K562 (cell line): Measurements from ENCODE around the gene MPND. TPM values are rescaled to one million over a fixed set of nuclear protein-coding genes. Genes with fewer than 3 reads are reported as not detected.

ENCODE experiments used
- BCL6 ChIP-seq: fragments of 250-450 bp; sonication (Bioruptor Pico); IDR thresholded peaks from 2 replicates; pipeline ENCODE4 v1.4.0; 2020
- CSDE1 ChIP-seq, 2 experiments: fragments of 450-650 bp; IDR thresholded peaks; 2 replicates each; pipeline ENCODE4 v1.6.1; 2016; ENCODE audit warnings: mild to moderate bottlenecking in 1 of 2
- E2F1 ChIP-seq: sonication (generic); formaldehyde crosslinking; IDR thresholded peaks from 2 replicates; pipeline ENCODE4 v1.8.1; 2023; ENCODE audit warnings: mild to moderate bottlenecking, missing genetic modification reagents, moderate library complexity
- FOSL1 ChIP-seq: fragments of 200-800 bp; sonication (Bioruptor generic); conservative IDR thresholded peaks from 2 replicates; pipeline ENCODE4 v1.6.1; 2016; ENCODE audit warnings: missing genetic modification characterization, missing compliant biosample characterization
- FOXA3 ChIP-seq, 2 experiments: fragments of 450-650 bp in 1 of 2; sonication (generic) in 1 of 2; formaldehyde crosslinking; IDR thresholded peaks in 1 of 2; conservative IDR thresholded peaks in 1 of 2; 2 replicates each; pipeline versions ENCODE4 v1.4.0 to v1.8.0; 2020 to 2022; ENCODE audit warnings: mild to moderate bottlenecking in 2 of 2, missing genetic modification reagents in 1 of 2
- KDM5B ChIP-seq: fragments of 200-600 bp; sonication (generic); IDR thresholded peaks from 2 replicates; pipeline ENCODE4 v1.6.1; 2012; ENCODE audit warnings: low read depth, mild to moderate bottlenecking, moderate library complexity, low read length, control low read depth, inconsistent platforms; ENCODE audit not compliant: insufficient replicate concordance
- LEF1 ChIP-seq: fragments of 450-650 bp; IDR thresholded peaks from 2 replicates; pipeline ENCODE4 v1.6.1; 2016; ENCODE audit warnings: mild to moderate bottlenecking
- MIER1 ChIP-seq: fragments of 450-650 bp; IDR thresholded peaks from 2 replicates; pipeline ENCODE4 v1.6.1; 2016; ENCODE audit warnings: antibody characterized with exemption, mild to moderate bottlenecking, low read depth
- MNT ChIP-seq, 2 experiments: fragments of 450-650 bp; conservative IDR thresholded peaks; 2 replicates each; pipeline ENCODE4 v1.6.1; 2017; ENCODE audit warnings: mild to moderate bottlenecking in 2 of 2, moderate library complexity in 2 of 2
- MYBL2 ChIP-seq, 2 experiments: fragments of 450-650 bp in 1 of 2; sonication (generic) in 1 of 2; formaldehyde crosslinking in 1 of 2; IDR thresholded peaks; 2 replicates each; pipeline versions ENCODE4 v1.6.1 to v1.8.1; 2017 to 2022; ENCODE audit warnings: borderline replicate concordance in 1 of 2, inconsistent platforms in 1 of 2, low read depth in 1 of 2, mild to moderate bottlenecking in 1 of 2, missing genetic modification reagents in 1 of 2, moderate library complexity in 1 of 2
- POLR2A ChIP-seq: fragments of 450-650 bp; conservative IDR thresholded peaks from 2 replicates; pipeline ENCODE4 v1.6.1; 2016
- SMARCA4 ChIP-seq: fragments of 450-650 bp; IDR thresholded peaks from 2 replicates; pipeline ENCODE4 v1.6.1; 2016
- VEZF1 ChIP-seq: fragments of 200-800 bp; sonication (Bioruptor generic); IDR thresholded peaks from 2 replicates; pipeline ENCODE4 v1.6.1; 2017; ENCODE audit warnings: missing genetic modification characterization, missing compliant biosample characterization
- ZBTB33 ChIP-seq: sonication (generic); formaldehyde crosslinking; IDR thresholded peaks from 2 replicates; pipeline ENCODE4 v1.8.1; 2023; ENCODE audit warnings: mild to moderate bottlenecking, missing genetic modification reagents
- ZFX ChIP-seq: sonication (generic); formaldehyde crosslinking; IDR thresholded peaks from 2 replicates; pipeline ENCODE4 v1.8.0; 2022; ENCODE audit warnings: mild to moderate bottlenecking, missing genetic modification reagents, moderate library complexity
- ZNF584 ChIP-seq: fragments of 200-800 bp; sonication (Bioruptor generic); IDR thresholded peaks from 2 replicates; pipeline ENCODE4 v1.6.1; 2016; ENCODE audit warnings: low read depth, mild to moderate bottlenecking, missing genetic modification characterization, missing compliant biosample characterization
- ZNF639 ChIP-seq, 2 experiments: fragments of 200-800 bp in 1 of 2; sonication (Bioruptor generic) in 1 of 2; sonication (generic) in 1 of 2; formaldehyde crosslinking in 1 of 2; IDR thresholded peaks in 1 of 2; conservative IDR thresholded peaks in 1 of 2; 2 replicates each; pipeline versions ENCODE4 v1.5.0 to v1.6.1; 2016 to 2020; ENCODE audit warnings: missing compliant biosample characterization in 1 of 2, missing genetic modification characterization in 1 of 2, missing genetic modification reagents in 1 of 2
- ZNF695 ChIP-seq: fragments of 450-650 bp; formaldehyde crosslinking; IDR thresholded peaks from 2 replicates; pipeline ENCODE4 v1.4.0; 2020; ENCODE audit warnings: mild to moderate bottlenecking, moderate library complexity
- polyA plus RNA-seq, 8 experiments: library from polyadenylated mRNA; depleted of rRNA in 4 of 8; stranded (reverse) in 5 of 8; unstranded in 3 of 8; fragments of >200 nt; fragmentation: Nextera tagmentation in 2 of 8; fragmentation: Illumina TruSeq in 1 of 8; extraction: Ambion mirVana in 2 of 8; extraction: Trizol in 1 of 8; gene quantifications; 2 replicates each; pipeline versions ENCODE4 v1.2.1 to v1.2.3, GENCODE V29; 2011 to 2014; ENCODE audit warnings: inconsistent platforms in 1 of 8, missing spikeins in 1 of 8
- total RNA-seq, 7 experiments: library from RNA; depleted of rRNA in 6 of 7; stranded (reverse); fragments of >200 nt in 6 of 7; fragmentation: Illumina TruSeq in 2 of 7; extraction: Trizol in 2 of 7; gene quantifications; 2 replicates each; pipeline versions ENCODE4 v1.2.1 to v1.2.3, GENCODE V29; 2011 to 2021; ENCODE audit warnings: low replicate concordance in 1 of 7

MPND gene
- total and polyA plus RNA-seq, 9 of the 15 experiments (the other 6 are each of a cell fraction or from before 2014, with no cell fraction given) = 0.25 to 14.0 (median 3.9) TPM

- peak; percentile 75; the same call in 1 of the 2 replicates for TF ChIP-seq ZBTB33 (CRISPR knock-in tag)
- no peak for TF ChIP-seq CSDE1 (IDR thresholded peaks at IDR 0.05)
- TF ChIP-seq MIER1 = no peak
- TF ChIP-seq LEF1 = 0 out of 2 replicates have a peak, but pooled peaks have one; percentile 58
- TF ChIP-seq KDM5B = peak; percentile 82
- TF ChIP-seq MYBL2 (IDR thresholded peaks at IDR 0.05; ENCODE audit: low read depth) = no peak
- TF ChIP-seq MYBL2 (CRISPR knock-in tag; IDR thresholded peaks at IDR 0.05; ENCODE audit: borderline replicate concordance) = no peak
- no peak for TF ChIP-seq BCL6 (CRISPR knock-in tag)
- peak in 1 of 2 experiments; percentile 66; a peak in 1 of 4 replicates for TF ChIP-seq FOXA3 (CRISPR knock-in tag; conservative IDR thresholded peaks at IDR 0.05 in 1 of 2, IDR thresholded peaks at IDR 0.05 in 1 of 2)
- peak; percentile 88 for TF ChIP-seq FOSL1 (tag)
- no peak for TF ChIP-seq ZNF695 (CRISPR knock-in tag)
- TF ChIP-seq MNT (conservative IDR thresholded peaks at IDR 0.05) = peak in 1 of 2 experiments; percentile 66; a peak in 3 of 4 replicates
- peak; percentile 70 for TF ChIP-seq ZFX (CRISPR knock-in tag)
- peak; percentile 85 for TF ChIP-seq POLR2A
- TF ChIP-seq E2F1 = no peak
- peak; percentile 38 for TF ChIP-seq VEZF1
- 0 out of 4 replicates have a peak, but pooled peaks of 1 of the 2 experiments have one; percentile 56 for TF ChIP-seq ZNF639 (CRISPR knock-in tag; conservative IDR thresholded peaks at IDR 0.05 in 1 of 2, IDR thresholded peaks at IDR 0.05 in 1 of 2)
- 0 out of 2 replicates have a peak, but pooled peaks have one; percentile 45 for TF ChIP-seq ZNF584 (CRISPR knock-in tag)
- TF ChIP-seq SMARCA4 = 0 out of 2 replicates have a peak, but pooled peaks have one; percentile 30
These were observed 32.9 kb upstream of the MPND start (continued) for GRCh38 chr19:4310247-4311121.
